Ishikawa (cell line): ENCODE measurements around the gene HS3ST3A1.

ENCODE experiments used
- CEBPB ChIP-seq: IDR thresholded peaks from 2 replicates; pipeline ENCODE4 v1.6.1; 2012
- CREB1 ChIP-seq: IDR thresholded peaks from 2 replicates; pipeline ENCODE4 v1.6.1; 2012; ENCODE audit warnings: low read depth
- EGR1 ChIP-seq: IDR thresholded peaks from 2 replicates; pipeline ENCODE4 v1.6.1; 2012
- EP300 ChIP-seq: IDR thresholded peaks from 2 replicates; pipeline ENCODE4 v1.6.1; 2012; ENCODE audit warnings: borderline replicate concordance
- FOXM1 ChIP-seq: IDR thresholded peaks from 2 replicates; pipeline ENCODE4 v1.6.1; 2012; ENCODE audit warnings: low read depth, borderline replicate concordance
- NFIC ChIP-seq: IDR thresholded peaks from 2 replicates; pipeline ENCODE4 v1.6.1; 2012
- RAD21 ChIP-seq: IDR thresholded peaks from 2 replicates; pipeline ENCODE4 v1.6.1; 2012; ENCODE audit warnings: low read depth
- TAF1 ChIP-seq: IDR thresholded peaks from 2 replicates; pipeline ENCODE4 v1.6.1; 2012; ENCODE audit warnings: low read depth, mild to moderate bottlenecking
- TCF12 ChIP-seq: IDR thresholded peaks from 2 replicates; pipeline ENCODE4 v1.6.1; 2012; ENCODE audit warnings: low read depth
- TEAD4 ChIP-seq: IDR thresholded peaks from 2 replicates; pipeline ENCODE4 v1.6.1; 2012
- YY1 ChIP-seq: IDR thresholded peaks from 2 replicates; pipeline ENCODE4 v1.6.1; 2012; ENCODE audit warnings: low read depth
- ZBTB7A ChIP-seq: IDR thresholded peaks from 2 replicates; pipeline ENCODE4 v1.6.1; 2012; ENCODE audit warnings: low read depth
- TF ChIP-seq, protein P1 (sequence below): IDR thresholded peaks from 2 replicates; pipeline ENCODE4 v1.6.1; 2012
- TF ChIP-seq, protein P2 (sequence below): IDR thresholded peaks from 2 replicates; pipeline ENCODE4 v1.6.1; 2012
- TF ChIP-seq, protein P3 (sequence below): IDR thresholded peaks from 2 replicates; pipeline ENCODE4 v1.6.1; 2012; ENCODE audit warnings: low read depth, mild to moderate bottlenecking

Gene HS3ST3A1

DNA sequence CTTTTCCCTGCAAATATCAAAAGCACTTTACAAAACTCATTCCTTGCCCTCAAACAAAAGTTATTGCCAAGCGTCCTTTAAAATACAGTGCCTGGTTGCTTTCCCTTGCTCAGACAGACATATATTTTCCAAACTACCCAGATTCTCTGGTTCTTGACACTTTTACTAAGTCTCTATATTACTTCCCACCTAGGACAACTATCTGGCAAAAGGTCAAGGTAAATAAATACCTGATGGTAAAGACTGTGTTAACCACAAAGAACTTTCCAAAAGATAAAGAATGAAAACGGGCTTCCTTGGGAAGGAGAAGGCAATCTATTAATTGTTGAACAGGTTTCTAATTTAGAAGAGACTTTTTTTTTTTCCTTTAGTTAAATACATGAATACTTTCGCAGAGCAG is 1.9 kb downstream of the HS3ST3A1 start:
- no peak for TF ChIP-seq FOXM1
- TF ChIP-seq EP300, result no peak
- TF ChIP-seq, protein P1, sequence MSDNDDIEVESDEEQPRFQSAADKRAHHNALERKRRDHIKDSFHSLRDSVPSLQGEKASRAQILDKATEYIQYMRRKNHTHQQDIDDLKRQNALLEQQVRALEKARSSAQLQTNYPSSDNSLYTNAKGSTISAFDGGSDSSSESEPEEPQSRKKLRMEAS, result no peak
- TF ChIP-seq RAD21, result no peak
- TF ChIP-seq CREB1, result no peak
- no peak for TF ChIP-seq EGR1
- TF ChIP-seq, protein P2, sequence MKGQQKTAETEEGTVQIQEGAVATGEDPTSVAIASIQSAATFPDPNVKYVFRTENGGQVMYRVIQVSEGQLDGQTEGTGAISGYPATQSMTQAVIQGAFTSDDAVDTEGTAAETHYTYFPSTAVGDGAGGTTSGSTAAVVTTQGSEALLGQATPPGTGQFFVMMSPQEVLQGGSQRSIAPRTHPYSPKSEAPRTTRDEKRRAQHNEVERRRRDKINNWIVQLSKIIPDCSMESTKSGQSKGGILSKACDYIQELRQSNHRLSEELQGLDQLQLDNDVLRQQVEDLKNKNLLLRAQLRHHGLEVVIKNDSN, result no peak
- TF ChIP-seq, protein P3, sequence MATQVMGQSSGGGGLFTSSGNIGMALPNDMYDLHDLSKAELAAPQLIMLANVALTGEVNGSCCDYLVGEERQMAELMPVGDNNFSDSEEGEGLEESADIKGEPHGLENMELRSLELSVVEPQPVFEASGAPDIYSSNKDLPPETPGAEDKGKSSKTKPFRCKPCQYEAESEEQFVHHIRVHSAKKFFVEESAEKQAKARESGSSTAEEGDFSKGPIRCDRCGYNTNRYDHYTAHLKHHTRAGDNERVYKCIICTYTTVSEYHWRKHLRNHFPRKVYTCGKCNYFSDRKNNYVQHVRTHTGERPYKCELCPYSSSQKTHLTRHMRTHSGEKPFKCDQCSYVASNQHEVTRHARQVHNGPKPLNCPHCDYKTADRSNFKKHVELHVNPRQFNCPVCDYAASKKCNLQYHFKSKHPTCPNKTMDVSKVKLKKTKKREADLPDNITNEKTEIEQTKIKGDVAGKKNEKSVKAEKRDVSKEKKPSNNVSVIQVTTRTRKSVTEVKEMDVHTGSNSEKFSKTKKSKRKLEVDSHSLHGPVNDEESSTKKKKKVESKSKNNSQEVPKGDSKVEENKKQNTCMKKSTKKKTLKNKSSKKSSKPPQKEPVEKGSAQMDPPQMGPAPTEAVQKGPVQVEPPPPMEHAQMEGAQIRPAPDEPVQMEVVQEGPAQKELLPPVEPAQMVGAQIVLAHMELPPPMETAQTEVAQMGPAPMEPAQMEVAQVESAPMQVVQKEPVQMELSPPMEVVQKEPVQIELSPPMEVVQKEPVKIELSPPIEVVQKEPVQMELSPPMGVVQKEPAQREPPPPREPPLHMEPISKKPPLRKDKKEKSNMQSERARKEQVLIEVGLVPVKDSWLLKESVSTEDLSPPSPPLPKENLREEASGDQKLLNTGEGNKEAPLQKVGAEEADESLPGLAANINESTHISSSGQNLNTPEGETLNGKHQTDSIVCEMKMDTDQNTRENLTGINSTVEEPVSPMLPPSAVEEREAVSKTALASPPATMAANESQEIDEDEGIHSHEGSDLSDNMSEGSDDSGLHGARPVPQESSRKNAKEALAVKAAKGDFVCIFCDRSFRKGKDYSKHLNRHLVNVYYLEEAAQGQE, result no peak
- no peak for TF ChIP-seq ZBTB7A
- no peak for TF ChIP-seq YY1
- TF ChIP-seq TEAD4, result no peak
- no peak for TF ChIP-seq TAF1

- TF ChIP-seq RAD21 (no peak), TCF12 (no peak), ZBTB7A (no peak), EGR1 (no peak)
- TF ChIP-seq, protein P3, result no peak
- TF ChIP-seq, protein P1, result no peak
- TF ChIP-seq, protein P2, result no peak
These were observed 2.6 kb downstream of the HS3ST3A1 start for GRCh38 chr17:13599168-13599577.

DNA sequence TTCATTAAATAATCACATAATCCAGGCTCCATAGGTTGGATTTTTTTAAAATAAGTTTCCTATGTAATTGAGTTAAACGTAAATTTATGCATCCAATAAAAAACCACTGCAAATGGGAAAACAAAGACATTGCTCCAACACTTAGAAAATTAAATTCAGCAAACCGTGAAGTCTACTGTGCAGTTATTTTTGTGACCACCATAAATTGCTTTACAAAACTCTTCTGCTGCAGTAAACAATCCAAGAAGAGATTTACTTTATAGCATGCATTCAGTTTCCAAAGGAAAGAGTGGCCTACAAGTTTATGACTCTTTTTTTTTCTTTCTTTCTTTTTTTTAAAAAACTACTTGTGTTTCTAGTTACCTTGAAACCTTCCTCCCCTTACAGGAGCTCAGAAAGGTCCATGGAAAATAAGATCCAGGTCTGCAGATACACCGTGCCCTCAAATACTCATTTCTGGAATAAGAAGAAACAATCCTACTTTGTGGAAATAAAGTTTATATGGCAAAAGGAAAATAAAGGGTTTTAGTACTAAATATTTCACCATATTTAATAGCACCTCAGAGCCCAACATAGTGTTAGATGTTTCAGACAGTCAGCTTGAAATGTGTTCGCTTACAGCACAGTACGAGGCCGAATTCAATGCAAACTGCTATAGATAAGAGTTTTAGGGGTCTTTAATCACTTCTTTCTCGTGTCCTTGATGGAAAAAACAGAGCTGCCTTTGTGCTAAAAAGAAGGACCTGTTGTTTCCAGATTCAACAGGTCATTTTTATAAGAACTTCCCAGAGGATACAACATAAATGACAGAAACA is 3.2 kb downstream of the HS3ST3A1 start:
- no peak for TF ChIP-seq TEAD4
- TF ChIP-seq EGR1, result no peak
- TF ChIP-seq CREB1, result no peak
- TF ChIP-seq NFIC, result no peak
- TF ChIP-seq, protein P2, result no peak
- TF ChIP-seq RAD21, result no peak
- TF ChIP-seq EP300, result no peak
- TF ChIP-seq, protein P3, result no peak
- TF ChIP-seq TCF12, result no peak
- TF ChIP-seq FOXM1, result no peak
- TF ChIP-seq ZBTB7A, result no peak
- TF ChIP-seq YY1, result no peak
- no peak for TF ChIP-seq CEBPB
- TF ChIP-seq, protein P1, result no peak
- no peak for TF ChIP-seq TAF1
